Body of pancreas (tissue), 4 donors: ENCODE results near the gene EP400.

ENCODE experiments used
- CTCF ChIP-seq, 7 experiments: fragments of 450-650 bp in 4 of 7; fragments of 200-600 bp in 3 of 7; sonication (generic) in 3 of 7; IDR thresholded peaks; one replicate each; pipeline ENCODE4 v1.5.1; 2016 to 2019; ENCODE audit warnings: antibody characterized with exemption in 7 of 7
- POLR2A ChIP-seq, 3 donors: fragments of 450-650 bp; IDR thresholded peaks; one replicate each; pipeline ENCODE4 v1.6.1; 2016; ENCODE audit warnings: antibody characterized with exemption in 3 of 3, mild to moderate bottlenecking in 2 of 3

GRCh38 chr12:132043770-132044467 lies 94.2 kb downstream of the EP400 start:
- TF ChIP-seq CTCF (IDR thresholded peaks at IDR 0.05) (no peak), POLR2A (IDR thresholded peaks at IDR 0.05) (no peak)
